Right ventricle myocardium inferior (tissue), 1 donor: ENCODE results near the gene AKAP6. TPM values are rescaled to one million over a fixed set of nuclear protein-coding genes. Genes with fewer than 3 reads are reported as not detected.

Source experiments
- ATAC-seq: fragments of 200-7000 bp; cut with Tn5 transposase; one replicate; pipeline ENCODE4 v1.9.1; 2020; ENCODE audit warnings: mild to moderate bottlenecking, moderate library complexity
- DNase-seq: peaks from one replicate; pipeline ENCODE4 v3.0.0; 2021; ENCODE audit errors: missing footprints
- intact Hi-C: fragments of 100-400 bp; cut with DNase I; formaldehyde crosslinking; loops from one replicate; pipeline ENCODE4 v1.11.0; 2022
- total RNA-seq: library from RNA; stranded (reverse); fragmentation: NEBNext Ultra II Directional; extraction: Animal tissue kit (Norgen Biotek cat#: 25700); gene quantifications from one replicate; pipeline ENCODE4 v1.2.1, GENCODE V29; 2021
- donor health status: DM: no; HTN: yes; CAD: no; lungs with severe emphysema.

The AKAP6 gene
- total RNA-seq, 1 donor from 2014 or later: 160 TPM

- no peak for ATAC-seq
- DNase-seq: no peak
- intact Hi-C loops: loop anchor here (2.0 to 5.0 kb wide), 2 partner anchors 13 to 62 kb away; no protein-coding TSS in a partner anchor
Observed at GRCh38 chr14:32495435-32495734, 166.3 kb downstream of the AKAP6 start.

GRCh38 chr14:32497248-32497647, 168.2 kb downstream of the AKAP6 start:
- DNase-seq (no peak), ATAC-seq (no peak)
- intact Hi-C loops: loop anchor here (5.0 kb wide), 1 partner anchor 60 kb away; no protein-coding TSS in a partner anchor

- intact Hi-C loops: no loop called here
- DNase-seq (no peak), ATAC-seq (no peak)
Observed at GRCh38 chr14:32507029-32507984, 178.2 kb downstream of the AKAP6 start.

- DNase-seq (no peak), ATAC-seq (no peak)
- intact Hi-C loops: loop anchor here (2.0 kb wide), 1 partner anchor 13 kb away; no protein-coding TSS in a partner anchor
Observed at GRCh38 chr14:32508281-32508680, 179.2 kb downstream of the AKAP6 start.

GRCh38 chr14:32509632-32510187, 180.6 kb downstream of the AKAP6 start:
- peak; percentile 92 for ATAC-seq
- peak; percentile 60 for DNase-seq
- intact Hi-C loops: loop anchor here (2.0 to 10.0 kb wide), 3 partner anchors 15 to 95 kb away; no protein-coding TSS in a partner anchor

- DNase-seq (no peak), ATAC-seq (no peak)
- intact Hi-C loops: loop anchor here (5.0 to 10.0 kb wide), 2 partner anchors 39 to 96 kb away; no protein-coding TSS in a partner anchor
Observed at GRCh38 chr14:32510815-32511214, 181.7 kb downstream of the AKAP6 start.

GRCh38 chr14:32512348-32512747, 183.2 kb downstream of the AKAP6 start:
- intact Hi-C loops: loop anchor here (5.0 to 10.0 kb wide), 2 partner anchors 40 to 98 kb away; no protein-coding TSS in a partner anchor
- DNase-seq: no peak
- ATAC-seq: no peak

- intact Hi-C loops: loop anchor here (5.0 to 10.0 kb wide), 2 partner anchors 41 to 98 kb away; no protein-coding TSS in a partner anchor
- DNase-seq (no peak), ATAC-seq (no peak)
Observed at GRCh38 chr14:32512813-32513212, 183.7 kb downstream of the AKAP6 start.

- intact Hi-C loops: loop anchor here (5.0 to 10.0 kb wide), 2 partner anchors 41 to 99 kb away; no protein-coding TSS in a partner anchor
- ATAC-seq (no peak), DNase-seq (no peak)
Observed at GRCh38 chr14:32513571-32514009, 184.5 kb downstream of the AKAP6 start.

- intact Hi-C loops: loop anchor here (5.0 to 10.0 kb wide), 2 partner anchors 42 to 99 kb away; no protein-coding TSS in a partner anchor
- no peak for ATAC-seq
Observed at GRCh38 chr14:32514236-32514635, 185.1 kb downstream of the AKAP6 start.

GRCh38 chr14:32514681-32515080, 185.6 kb downstream of the AKAP6 start:
- intact Hi-C loops: loop anchor here (5.0 to 10.0 kb wide), 2 partner anchors 42 to 100 kb away; no protein-coding TSS in a partner anchor
- DNase-seq: no peak
- no peak for ATAC-seq

More at GRCh38 chr14:32514236-32514635, 185.1 kb downstream of the AKAP6 start:
- no peak for DNase-seq

- no peak for ATAC-seq
- no peak for DNase-seq
- intact Hi-C loops: no loop called here
Observed at GRCh38 chr14:32524609-32525375, 195.7 kb downstream of the AKAP6 start.

GRCh38 chr14:32525591-32525990, 196.5 kb downstream of the AKAP6 start:
- intact Hi-C loops: no loop called here

GRCh38 chr14:32530800-32531199, 201.7 kb downstream of the AKAP6 start:
- DNase-seq (no peak), ATAC-seq (no peak)
- intact Hi-C loops: no loop called here

More at GRCh38 chr14:32525591-32525990, 196.5 kb downstream of the AKAP6 start:
- DNase-seq (no peak), ATAC-seq (no peak)

- intact Hi-C loops: no loop called here
- ATAC-seq (no peak), DNase-seq (no peak)
Observed at GRCh38 chr14:32531942-32532515, 202.9 kb downstream of the AKAP6 start.

GRCh38 chr14:32534145-32534544, 205.0 kb downstream of the AKAP6 start:
- DNase-seq (no peak), ATAC-seq (no peak)
- intact Hi-C loops: no loop called here

GRCh38 chr14:32536175-32536574, 207.1 kb downstream of the AKAP6 start:
- DNase-seq: no peak
- intact Hi-C loops: no loop called here
- ATAC-seq: peak; percentile 82

- DNase-seq (no peak), ATAC-seq (no peak)
- intact Hi-C loops: no loop called here
Observed at GRCh38 chr14:32537166-32537565, 208.1 kb downstream of the AKAP6 start.
